ENCODE measurements around the gene SOCS7.

DNA sequence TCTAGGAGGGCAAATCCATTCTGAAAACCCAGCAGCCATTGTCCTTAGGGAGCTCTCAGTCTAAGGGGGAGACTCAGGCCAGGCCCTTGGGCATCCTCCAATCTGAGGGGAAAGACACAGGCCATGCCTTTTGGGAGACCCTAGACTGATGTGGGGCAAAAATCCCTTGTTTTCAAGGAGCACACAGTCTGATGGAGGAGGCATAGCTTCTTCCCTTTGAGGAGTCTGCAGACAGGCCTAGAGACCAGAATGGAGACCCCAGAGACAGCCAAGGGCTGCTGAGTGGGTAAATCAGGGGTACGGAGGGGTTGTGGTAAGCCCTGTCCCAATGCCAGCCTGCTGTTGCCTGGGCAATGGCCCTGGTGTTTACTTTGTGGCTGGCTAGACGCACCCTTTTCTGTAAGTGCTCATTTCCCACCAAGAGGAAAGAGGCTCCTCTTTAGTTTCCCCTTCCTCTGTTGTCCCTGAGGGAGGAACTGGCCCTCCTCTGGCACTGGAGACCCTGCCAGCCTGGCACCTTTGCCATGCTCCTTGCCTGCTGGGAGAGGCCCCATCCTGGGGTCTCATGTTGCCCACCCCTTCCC is 96.0 kb downstream of the SOCS7 start:
- TF ChIP-seq CTCF (IDR thresholded peaks at IDR 0.05): no peak
- no peak for TF ChIP-seq EZH2 (IDR thresholded peaks at IDR 0.05; ENCODE audit: borderline replicate concordance, insufficient read depth, low read depth, low read length, poor library complexity, severe bottlenecking)
